Measurements from ENCODE around the gene SDHA. TPM values are rescaled to one million over a fixed set of nuclear protein-coding genes. Genes with fewer than 3 reads are reported as not detected.
"Not testable (repeated sequence)": the region's sequence is repeated elsewhere in the genome, so short reads cannot be mapped to it uniquely, and the experiment has no call there.

The SDHA gene
- total RNA-seq, 2 experiments from 2014 or later = 167 to 172 TPM

GRCh38 chr5:300691-301435 lies 82.7 kb downstream of the SDHA start:
- H3K4me3 Mint-ChIP-seq; POLR2A ChIA-PET; H3K36me3 Mint-ChIP-seq; DNase-seq; H3K27me3 Mint-ChIP-seq; ATAC-seq (ENCODE audit: low read depth); H3K9me3 Mint-ChIP-seq; H3K27ac Mint-ChIP-seq: not testable (repeated sequence)
- H3K4me1 Mint-ChIP-seq = peaks cover 22% of the 10 kb centered on the region

- ATAC-seq (ENCODE audit: low read depth); DNase-seq; H3K4me3 Mint-ChIP-seq; H3K27me3 Mint-ChIP-seq; H3K9me3 Mint-ChIP-seq; POLR2A ChIA-PET; H3K36me3 Mint-ChIP-seq; H3K27ac Mint-ChIP-seq: not testable (repeated sequence)
- peaks cover 12% of the 10 kb centered on the region for H3K4me1 Mint-ChIP-seq
Observed at GRCh38 chr5:302416-302815, 84.3 kb downstream of the SDHA start.

- no peak overlapping the region for H3K27ac Mint-ChIP-seq
- no peak overlapping the region for H3K4me3 Mint-ChIP-seq
Observed at GRCh38 chr5:302966-303365, 84.8 kb downstream of the SDHA start.

GRCh38 chr5:303741-304140 lies 85.6 kb downstream of the SDHA start:
- ATAC-seq (ENCODE audit: low read depth); POLR2A ChIA-PET; H3K4me3 Mint-ChIP-seq; H3K27me3 Mint-ChIP-seq; DNase-seq; H3K4me1 Mint-ChIP-seq; H3K9me3 Mint-ChIP-seq; H3K27ac Mint-ChIP-seq; H3K36me3 Mint-ChIP-seq: not testable (repeated sequence)

More at GRCh38 chr5:302966-303365, 84.8 kb downstream of the SDHA start:
- Mint-ChIP-seq H3K36me3 (peaks cover 2% of the 10 kb centered on the region), H3K9me3 (no peaks in the 10 kb centered on the region), H3K4me1 (peaks cover 9% of the 10 kb centered on the region), H3K27me3 (no peaks in the 10 kb centered on the region)
- POLR2A ChIA-PET = no interaction called here
- ATAC-seq (ENCODE audit: low read depth) (no peak), DNase-seq (no peak)

GRCh38 chr5:305050-305449 lies 86.9 kb downstream of the SDHA start:
- Mint-ChIP-seq H3K27ac (no peak overlapping the region), H3K4me1 (peaks cover 9% of the 10 kb centered on the region), H3K27me3 (no peaks in the 10 kb centered on the region), H3K4me3 (no peak overlapping the region), H3K36me3 (peaks cover 2% of the 10 kb centered on the region), H3K9me3 (no peaks in the 10 kb centered on the region)
- ATAC-seq (ENCODE audit: low read depth) = no peak
- POLR2A ChIA-PET = no interaction called here
- DNase-seq = no peak

- H3K4me1 Mint-ChIP-seq = peaks cover 9% of the 10 kb centered on the region
- DNase-seq = no peak
- no peak overlapping the region for H3K4me3 Mint-ChIP-seq
Observed at GRCh38 chr5:305459-305858, 87.3 kb downstream of the SDHA start.

GRCh38 chr5:306011-306805 lies 88.1 kb downstream of the SDHA start:
- Mint-ChIP-seq H3K36me3 (peaks cover 2% of the 10 kb centered on the region), H3K27me3 (no peaks in the 10 kb centered on the region), H3K4me1 (peaks cover 9% of the 10 kb centered on the region), H3K27ac (no peak overlapping the region), H3K9me3 (no peaks in the 10 kb centered on the region), H3K4me3 (no peak overlapping the region)
- no peak for DNase-seq
- ATAC-seq (ENCODE audit: low read depth) = no peak
- POLR2A ChIA-PET = no interaction called here

More at GRCh38 chr5:305459-305858, 87.3 kb downstream of the SDHA start:
- no peaks in the 10 kb centered on the region for H3K27me3 Mint-ChIP-seq
- no peak overlapping the region for H3K27ac Mint-ChIP-seq
- H3K36me3 Mint-ChIP-seq = peaks cover 2% of the 10 kb centered on the region
- no peak for ATAC-seq (ENCODE audit: low read depth)
- POLR2A ChIA-PET = no interaction called here
- no peaks in the 10 kb centered on the region for H3K9me3 Mint-ChIP-seq

Other genes with a start within 250 kb of the SDHA start
- under 1 TPM in 1 of 2 experiments, not detected in 1; 0.03 TPM for gene PLEKHG4B, start 126.2 kb upstream of the SDHA start, total RNA-seq
- gene LRRC14B, start 26.8 kb upstream of the SDHA start, total RNA-seq = under 1 TPM; 0.37 to 0.44 TPM
- 1 to 10 TPM; 6.2 to 7.8 TPM for gene CCDC127, start 167 bp upstream of the SDHA start, total RNA-seq
- gene PDCD6, start 53.3 kb downstream of the SDHA start, total RNA-seq = 10 to 100 TPM; 85.6 to 87.6 TPM
- gene AHRR, start 103.4 kb downstream of the SDHA start, total RNA-seq = 10 to 100 TPM; 35.7 to 41.6 TPM
- gene EXOC3, start 224.9 kb downstream of the SDHA start, total RNA-seq = 10 to 100 TPM; 72.4 to 77.5 TPM

Measured in activated naive CD8-positive, alpha-beta T cell treated with anti-CD3 and anti-CD28 coated beads, Interleukin-2, amount 10 ng/mL, durations not matched to agents 7 days and 5 days (primary cell).